ENCODE results near the gene LCN10. TPM values are rescaled to one million over a fixed set of nuclear protein-coding genes. Genes with fewer than 3 reads are reported as not detected.
A peak's percentile ranks its signal among the peaks of the same experiment; 100 is the strongest.

LCN10 gene
- total RNA-seq, 2 experiments from 2014 or later = not detected

DNA sequence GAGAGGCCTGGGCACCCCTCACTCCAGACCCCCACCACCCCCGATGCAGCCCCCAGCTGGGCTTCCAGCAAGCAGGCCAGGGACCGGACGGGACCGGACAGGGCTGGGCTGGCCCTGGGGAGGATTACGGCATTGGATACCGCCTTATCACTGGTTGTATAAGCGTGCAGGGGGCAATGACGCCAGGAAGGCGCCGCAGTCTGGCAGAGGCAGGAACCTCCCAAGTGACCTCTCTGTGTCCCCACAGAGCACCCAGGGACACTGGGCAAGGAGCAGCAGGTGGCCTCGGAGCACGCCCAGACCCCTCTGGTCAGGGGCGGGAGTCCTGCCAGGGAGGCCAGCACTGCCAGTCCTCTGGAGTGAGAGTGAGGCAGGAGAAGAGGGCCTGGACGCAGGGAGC, 22.3 kb upstream of the LCN10 start:
- H3K4me3 Mint-ChIP-seq = no peak overlapping the region
- intact Hi-C loops (cut with DNase I, micrococcal nuclease) = no loop called here
- H3K27me3 ChIP-seq (ENCODE audit: control insufficient read depth in 1 of 2, insufficient read depth in 2 of 2, low read length in 2 of 2) = peaks cover 8 to 16% of the 10 kb centered on the region in 2 experiments
- CTCF ChIA-PET = no interaction called here
- no peak for ATAC-seq (ENCODE audit: poor library complexity)
- POLR2A ChIA-PET = no interaction called here
- H3K36me3 Mint-ChIP-seq (ENCODE audit: low read depth) = no peaks in the 10 kb centered on the region
- H3K27ac ChIP-seq (ENCODE audit: low read depth in 1 of 2, low read length in 2 of 2) = no peak overlapping the region
- H3K9me3 Mint-ChIP-seq = no peaks in the 10 kb centered on the region
- DNase-seq = no peak
- TF ChIP-seq, protein P1, sequence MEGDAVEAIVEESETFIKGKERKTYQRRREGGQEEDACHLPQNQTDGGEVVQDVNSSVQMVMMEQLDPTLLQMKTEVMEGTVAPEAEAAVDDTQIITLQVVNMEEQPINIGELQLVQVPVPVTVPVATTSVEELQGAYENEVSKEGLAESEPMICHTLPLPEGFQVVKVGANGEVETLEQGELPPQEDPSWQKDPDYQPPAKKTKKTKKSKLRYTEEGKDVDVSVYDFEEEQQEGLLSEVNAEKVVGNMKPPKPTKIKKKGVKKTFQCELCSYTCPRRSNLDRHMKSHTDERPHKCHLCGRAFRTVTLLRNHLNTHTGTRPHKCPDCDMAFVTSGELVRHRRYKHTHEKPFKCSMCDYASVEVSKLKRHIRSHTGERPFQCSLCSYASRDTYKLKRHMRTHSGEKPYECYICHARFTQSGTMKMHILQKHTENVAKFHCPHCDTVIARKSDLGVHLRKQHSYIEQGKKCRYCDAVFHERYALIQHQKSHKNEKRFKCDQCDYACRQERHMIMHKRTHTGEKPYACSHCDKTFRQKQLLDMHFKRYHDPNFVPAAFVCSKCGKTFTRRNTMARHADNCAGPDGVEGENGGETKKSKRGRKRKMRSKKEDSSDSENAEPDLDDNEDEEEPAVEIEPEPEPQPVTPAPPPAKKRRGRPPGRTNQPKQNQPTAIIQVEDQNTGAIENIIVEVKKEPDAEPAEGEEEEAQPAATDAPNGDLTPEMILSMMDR (IDR thresholded peaks at IDR 0.05) = no peak
- peaks cover 11% of the 10 kb centered on the region for H3K4me1 ChIP-seq (ENCODE audit: insufficient read depth, low read length)
- H3K27ac Mint-ChIP-seq = no peak overlapping the region
- H3K36me3 ChIP-seq (ENCODE audit: insufficient read depth, low read length) = no peaks in the 10 kb centered on the region
- no peak overlapping the region for H3K4me3 ChIP-seq (ENCODE audit: low read length)
- H3K4me1 Mint-ChIP-seq (ENCODE audit: low read depth) = peaks cover 9% of the 10 kb centered on the region
- peaks cover 28% of the 10 kb centered on the region for H3K27me3 Mint-ChIP-seq
- peaks cover 0 to 3% of the 10 kb centered on the region in 2 experiments for H3K9me3 ChIP-seq (ENCODE audit: control insufficient read depth in 1 of 2, insufficient read depth in 1 of 2, low read length in 2 of 2)

GRCh38 chr9:136764301-136764891, 21.7 kb upstream of the LCN10 start, which contains the start of gene LCN15:
LCN15 (minus strand) TSS chr9:136764518; CDS start chr9:136764488, 30 bp downstream.
- peaks cover 8 to 16% of the 10 kb centered on the region in 2 experiments for H3K27me3 ChIP-seq (ENCODE audit: control insufficient read depth in 1 of 2, insufficient read depth in 2 of 2, low read length in 2 of 2)
- peaks cover 8% of the 10 kb centered on the region for H3K4me1 ChIP-seq (ENCODE audit: insufficient read depth, low read length)
- no peaks in the 10 kb centered on the region for H3K9me3 Mint-ChIP-seq
- peaks cover 9% of the 10 kb centered on the region for H3K4me1 Mint-ChIP-seq (ENCODE audit: low read depth)
- ChIA-PET POLR2A (no interaction called here), CTCF (no interaction called here)
- ATAC-seq (ENCODE audit: poor library complexity) = no peak
- TF ChIP-seq, protein P1 (IDR thresholded peaks at IDR 0.05) = no peak
- H3K36me3 ChIP-seq (ENCODE audit: insufficient read depth, low read length) = no peaks in the 10 kb centered on the region
- no peak within 1 kb of the TSS for H3K4me3 Mint-ChIP-seq
- no peak within 1 kb of the TSS for H3K27ac Mint-ChIP-seq
- H3K4me3 ChIP-seq (ENCODE audit: low read length) = no peak within 1 kb of the TSS
- peaks cover 0 to 3% of the 10 kb centered on the region in 2 experiments for H3K9me3 ChIP-seq (ENCODE audit: control insufficient read depth in 1 of 2, insufficient read depth in 1 of 2, low read length in 2 of 2)
- H3K36me3 Mint-ChIP-seq (ENCODE audit: low read depth) = no peaks in the 10 kb centered on the region
- H3K27ac ChIP-seq (ENCODE audit: low read depth in 1 of 2, low read length in 2 of 2) = no peak within 1 kb of the TSS
- intact Hi-C loops (cut with DNase I, micrococcal nuclease) = no loop called here
- H3K27me3 Mint-ChIP-seq = peaks cover 33% of the 10 kb centered on the region
- peak in 1 of 14 experiments; percentile 19 for DNase-seq

DNA sequence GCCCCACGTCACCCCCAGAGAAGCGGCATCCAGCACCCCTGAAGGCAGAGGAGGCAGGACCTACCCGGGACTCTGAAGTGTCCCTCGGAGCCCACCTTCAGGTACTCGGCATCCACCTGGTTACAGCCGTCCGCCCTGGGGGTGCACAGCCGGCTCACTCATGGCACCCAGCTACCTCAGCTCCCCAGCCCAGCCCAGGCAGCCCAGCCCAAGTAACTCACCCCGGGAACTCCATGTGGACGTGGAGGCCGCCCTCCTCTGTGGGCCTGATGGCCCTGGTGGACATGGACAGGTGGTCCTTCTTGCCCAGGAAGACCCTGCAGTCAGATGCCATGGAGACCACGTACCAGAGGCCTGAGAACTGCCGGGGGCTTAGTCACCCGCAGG, 20.9 kb upstream of the LCN10 start:
- H3K36me3 ChIP-seq (ENCODE audit: insufficient read depth, low read length) = no peaks in the 10 kb centered on the region
- POLR2A ChIA-PET = no interaction called here

More for the DNA sequence above, 20.9 kb upstream of the LCN10 start:
- TF ChIP-seq, protein P1 (IDR thresholded peaks at IDR 0.05) = no peak
- Mint-ChIP-seq H3K36me3 (ENCODE audit: low read depth) (no peaks in the 10 kb centered on the region), H3K4me1 (ENCODE audit: low read depth) (peaks cover 9% of the 10 kb centered on the region), H3K9me3 (no peaks in the 10 kb centered on the region), H3K27ac (no peak overlapping the region), H3K4me3 (no peak overlapping the region), H3K27me3 (peaks cover 33% of the 10 kb centered on the region)
- Histone ChIP-seq H3K4me3 (ENCODE audit: low read length) (no peak overlapping the region), H3K27me3 (ENCODE audit: control insufficient read depth in 1 of 2, insufficient read depth in 2 of 2, low read length in 2 of 2) (peaks cover 8 to 16% of the 10 kb centered on the region in 2 experiments), H3K4me1 (ENCODE audit: insufficient read depth, low read length) (peaks cover 8% of the 10 kb centered on the region), H3K27ac (ENCODE audit: low read depth in 1 of 2, low read length in 2 of 2) (no peak overlapping the region), H3K9me3 (ENCODE audit: control insufficient read depth in 1 of 2, insufficient read depth in 1 of 2, low read length in 2 of 2) (peaks cover 0 to 3% of the 10 kb centered on the region in 2 experiments)
- ATAC-seq (ENCODE audit: poor library complexity) (no peak), DNase-seq (no peak)
- intact Hi-C loops (cut with DNase I, micrococcal nuclease) = no loop called here
- CTCF ChIA-PET = no interaction called here

Data from CD4-positive, alpha-beta T cell (primary cell).